H1 (cell line): ENCODE results near the gene UBXN1. TPM values are rescaled to one million over a fixed set of nuclear protein-coding genes. Genes with fewer than 3 reads are reported as not detected.

Source experiments
- CBX5 ChIP-seq: fragments of 300-800, 300-1000 bp; sonication (generic); IDR thresholded peaks from 2 replicates; pipeline ENCODE4 v1.7.1; 2016; ENCODE audit warnings: antibody characterized with exemption, low read length, low read depth
- CHD1 ChIP-seq: IDR thresholded peaks from 2 replicates; pipeline ENCODE4 v1.6.1; 2012; ENCODE audit warnings: low read depth, low read length, improper control_type of control experiment
- KDM5A ChIP-seq: fragments of 200-600 bp; IDR thresholded peaks from 2 replicates; pipeline ENCODE4 v1.7.1; 2012; ENCODE audit warnings: mild to moderate bottlenecking, low read length, inconsistent platforms, mixed read lengths
- MAFK ChIP-seq: IDR thresholded peaks from 2 replicates; pipeline ENCODE4 v1.6.1; 2012; ENCODE audit warnings: low read depth, mild to moderate bottlenecking, improper control_type of control experiment, low read length
- SIRT6 ChIP-seq: IDR thresholded peaks from one replicate; pipeline ENCODE4 v1.7.1; 2012; ENCODE audit warnings: low read length, inconsistent platforms
- TCF12 ChIP-seq: IDR thresholded peaks from 2 replicates; pipeline ENCODE4 v1.6.1; 2011; ENCODE audit warnings: low read depth, mild to moderate bottlenecking, low read length
- TEAD4 ChIP-seq: IDR thresholded peaks from 2 replicates; pipeline ENCODE4 v1.6.1; 2012; ENCODE audit warnings: low read depth, low read length, inconsistent platforms, mixed read lengths
- polyA plus RNA-seq, 7 experiments: library from polyadenylated mRNA; depleted of rRNA in 3 of 7; stranded (reverse) in 5 of 7; unstranded in 2 of 7; fragments of >200 nt in 5 of 7; fragments of 200-250 nt in 2 of 7; gene quantifications; 1 replicate in 5 of 7; 2 replicates in 1 of 7; 4 replicates in 1 of 7; pipeline versions ENCODE4 v1.2.1 to v1.2.3, GENCODE V29; 2011 to 2013; ENCODE audit warnings: missing spikeins in 2 of 7, mixed read lengths in 2 of 7
- total RNA-seq: library from RNA; stranded (reverse); fragmentation: NEBNext Ultra II Directional; extraction: Animal tissue kit (Norgen Biotek cat#: 25700); gene quantifications from 2 replicates; pipeline ENCODE4 v1.2.1, GENCODE V29; 2021
- TF ChIP-seq, protein P1 (sequence below), 3 experiments: IDR thresholded peaks; 1 replicate in 2 of 3; 2 replicates in 1 of 3; pipeline versions ENCODE4 v1.5.1 to v1.6.1; 2011; ENCODE audit warnings: low read length in 3 of 3, mild to moderate bottlenecking in 3 of 3, inconsistent platforms in 2 of 3, low read depth in 1 of 3, moderate library complexity in 1 of 3; ENCODE audit not compliant: insufficient read depth in 1 of 3; ENCODE audit errors: control extremely low read depth in 1 of 3
- TF ChIP-seq, protein P2 (sequence below): fragments of 300-600 bp; sonication (generic); IDR thresholded peaks from 2 replicates; pipeline ENCODE4 v1.7.1; 2012; ENCODE audit warnings: low read length, moderate library complexity, mild to moderate bottlenecking, inconsistent platforms; ENCODE audit not compliant: insufficient replicate concordance

The UBXN1 gene
- total and polyA plus RNA-seq, 2 of the 8 experiments (the other 6 are each of a cell fraction or from before 2014, with no cell fraction given) = 78.6 to 114 TPM

DNA sequence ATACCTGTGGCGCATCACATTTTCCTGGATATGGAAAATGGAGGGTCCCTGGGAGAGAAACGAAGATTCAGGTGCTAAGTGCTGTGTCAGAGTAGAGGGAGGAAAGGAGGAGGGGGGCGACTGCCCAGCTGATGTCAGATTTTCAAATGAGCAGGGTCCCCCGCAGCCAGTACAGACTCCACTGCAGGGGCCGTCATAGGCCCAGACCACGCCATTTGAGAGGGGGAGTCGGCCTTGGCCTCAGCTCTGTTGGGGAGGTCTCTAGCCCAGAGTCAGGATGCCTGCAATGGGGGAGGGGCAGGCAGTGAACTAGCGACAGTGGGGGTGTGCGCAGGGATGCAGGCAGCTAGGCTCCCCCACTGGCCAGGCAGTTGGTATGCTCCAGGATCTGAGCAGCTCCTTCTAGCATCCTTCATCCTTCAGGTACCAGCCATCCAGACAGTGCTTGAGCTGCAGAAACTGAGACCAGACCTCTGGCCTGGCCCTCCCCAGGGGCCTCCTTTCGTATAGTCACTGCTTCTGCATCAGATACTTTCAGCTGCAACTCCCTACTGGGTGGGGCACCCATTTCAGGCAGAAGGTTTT is 28.5 kb upstream of the UBXN1 start, which contains the start of the genes BSCL2 and GNG3 (continued):
- TF ChIP-seq, protein P1, sequence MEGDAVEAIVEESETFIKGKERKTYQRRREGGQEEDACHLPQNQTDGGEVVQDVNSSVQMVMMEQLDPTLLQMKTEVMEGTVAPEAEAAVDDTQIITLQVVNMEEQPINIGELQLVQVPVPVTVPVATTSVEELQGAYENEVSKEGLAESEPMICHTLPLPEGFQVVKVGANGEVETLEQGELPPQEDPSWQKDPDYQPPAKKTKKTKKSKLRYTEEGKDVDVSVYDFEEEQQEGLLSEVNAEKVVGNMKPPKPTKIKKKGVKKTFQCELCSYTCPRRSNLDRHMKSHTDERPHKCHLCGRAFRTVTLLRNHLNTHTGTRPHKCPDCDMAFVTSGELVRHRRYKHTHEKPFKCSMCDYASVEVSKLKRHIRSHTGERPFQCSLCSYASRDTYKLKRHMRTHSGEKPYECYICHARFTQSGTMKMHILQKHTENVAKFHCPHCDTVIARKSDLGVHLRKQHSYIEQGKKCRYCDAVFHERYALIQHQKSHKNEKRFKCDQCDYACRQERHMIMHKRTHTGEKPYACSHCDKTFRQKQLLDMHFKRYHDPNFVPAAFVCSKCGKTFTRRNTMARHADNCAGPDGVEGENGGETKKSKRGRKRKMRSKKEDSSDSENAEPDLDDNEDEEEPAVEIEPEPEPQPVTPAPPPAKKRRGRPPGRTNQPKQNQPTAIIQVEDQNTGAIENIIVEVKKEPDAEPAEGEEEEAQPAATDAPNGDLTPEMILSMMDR (IDR thresholded peaks at IDR 0.05; ENCODE audit: control extremely low read depth in 1 of 3, insufficient read depth in 1 of 3, low read depth in 1 of 3, low read length in 3 of 3) = no peak
- TF ChIP-seq, protein P2, sequence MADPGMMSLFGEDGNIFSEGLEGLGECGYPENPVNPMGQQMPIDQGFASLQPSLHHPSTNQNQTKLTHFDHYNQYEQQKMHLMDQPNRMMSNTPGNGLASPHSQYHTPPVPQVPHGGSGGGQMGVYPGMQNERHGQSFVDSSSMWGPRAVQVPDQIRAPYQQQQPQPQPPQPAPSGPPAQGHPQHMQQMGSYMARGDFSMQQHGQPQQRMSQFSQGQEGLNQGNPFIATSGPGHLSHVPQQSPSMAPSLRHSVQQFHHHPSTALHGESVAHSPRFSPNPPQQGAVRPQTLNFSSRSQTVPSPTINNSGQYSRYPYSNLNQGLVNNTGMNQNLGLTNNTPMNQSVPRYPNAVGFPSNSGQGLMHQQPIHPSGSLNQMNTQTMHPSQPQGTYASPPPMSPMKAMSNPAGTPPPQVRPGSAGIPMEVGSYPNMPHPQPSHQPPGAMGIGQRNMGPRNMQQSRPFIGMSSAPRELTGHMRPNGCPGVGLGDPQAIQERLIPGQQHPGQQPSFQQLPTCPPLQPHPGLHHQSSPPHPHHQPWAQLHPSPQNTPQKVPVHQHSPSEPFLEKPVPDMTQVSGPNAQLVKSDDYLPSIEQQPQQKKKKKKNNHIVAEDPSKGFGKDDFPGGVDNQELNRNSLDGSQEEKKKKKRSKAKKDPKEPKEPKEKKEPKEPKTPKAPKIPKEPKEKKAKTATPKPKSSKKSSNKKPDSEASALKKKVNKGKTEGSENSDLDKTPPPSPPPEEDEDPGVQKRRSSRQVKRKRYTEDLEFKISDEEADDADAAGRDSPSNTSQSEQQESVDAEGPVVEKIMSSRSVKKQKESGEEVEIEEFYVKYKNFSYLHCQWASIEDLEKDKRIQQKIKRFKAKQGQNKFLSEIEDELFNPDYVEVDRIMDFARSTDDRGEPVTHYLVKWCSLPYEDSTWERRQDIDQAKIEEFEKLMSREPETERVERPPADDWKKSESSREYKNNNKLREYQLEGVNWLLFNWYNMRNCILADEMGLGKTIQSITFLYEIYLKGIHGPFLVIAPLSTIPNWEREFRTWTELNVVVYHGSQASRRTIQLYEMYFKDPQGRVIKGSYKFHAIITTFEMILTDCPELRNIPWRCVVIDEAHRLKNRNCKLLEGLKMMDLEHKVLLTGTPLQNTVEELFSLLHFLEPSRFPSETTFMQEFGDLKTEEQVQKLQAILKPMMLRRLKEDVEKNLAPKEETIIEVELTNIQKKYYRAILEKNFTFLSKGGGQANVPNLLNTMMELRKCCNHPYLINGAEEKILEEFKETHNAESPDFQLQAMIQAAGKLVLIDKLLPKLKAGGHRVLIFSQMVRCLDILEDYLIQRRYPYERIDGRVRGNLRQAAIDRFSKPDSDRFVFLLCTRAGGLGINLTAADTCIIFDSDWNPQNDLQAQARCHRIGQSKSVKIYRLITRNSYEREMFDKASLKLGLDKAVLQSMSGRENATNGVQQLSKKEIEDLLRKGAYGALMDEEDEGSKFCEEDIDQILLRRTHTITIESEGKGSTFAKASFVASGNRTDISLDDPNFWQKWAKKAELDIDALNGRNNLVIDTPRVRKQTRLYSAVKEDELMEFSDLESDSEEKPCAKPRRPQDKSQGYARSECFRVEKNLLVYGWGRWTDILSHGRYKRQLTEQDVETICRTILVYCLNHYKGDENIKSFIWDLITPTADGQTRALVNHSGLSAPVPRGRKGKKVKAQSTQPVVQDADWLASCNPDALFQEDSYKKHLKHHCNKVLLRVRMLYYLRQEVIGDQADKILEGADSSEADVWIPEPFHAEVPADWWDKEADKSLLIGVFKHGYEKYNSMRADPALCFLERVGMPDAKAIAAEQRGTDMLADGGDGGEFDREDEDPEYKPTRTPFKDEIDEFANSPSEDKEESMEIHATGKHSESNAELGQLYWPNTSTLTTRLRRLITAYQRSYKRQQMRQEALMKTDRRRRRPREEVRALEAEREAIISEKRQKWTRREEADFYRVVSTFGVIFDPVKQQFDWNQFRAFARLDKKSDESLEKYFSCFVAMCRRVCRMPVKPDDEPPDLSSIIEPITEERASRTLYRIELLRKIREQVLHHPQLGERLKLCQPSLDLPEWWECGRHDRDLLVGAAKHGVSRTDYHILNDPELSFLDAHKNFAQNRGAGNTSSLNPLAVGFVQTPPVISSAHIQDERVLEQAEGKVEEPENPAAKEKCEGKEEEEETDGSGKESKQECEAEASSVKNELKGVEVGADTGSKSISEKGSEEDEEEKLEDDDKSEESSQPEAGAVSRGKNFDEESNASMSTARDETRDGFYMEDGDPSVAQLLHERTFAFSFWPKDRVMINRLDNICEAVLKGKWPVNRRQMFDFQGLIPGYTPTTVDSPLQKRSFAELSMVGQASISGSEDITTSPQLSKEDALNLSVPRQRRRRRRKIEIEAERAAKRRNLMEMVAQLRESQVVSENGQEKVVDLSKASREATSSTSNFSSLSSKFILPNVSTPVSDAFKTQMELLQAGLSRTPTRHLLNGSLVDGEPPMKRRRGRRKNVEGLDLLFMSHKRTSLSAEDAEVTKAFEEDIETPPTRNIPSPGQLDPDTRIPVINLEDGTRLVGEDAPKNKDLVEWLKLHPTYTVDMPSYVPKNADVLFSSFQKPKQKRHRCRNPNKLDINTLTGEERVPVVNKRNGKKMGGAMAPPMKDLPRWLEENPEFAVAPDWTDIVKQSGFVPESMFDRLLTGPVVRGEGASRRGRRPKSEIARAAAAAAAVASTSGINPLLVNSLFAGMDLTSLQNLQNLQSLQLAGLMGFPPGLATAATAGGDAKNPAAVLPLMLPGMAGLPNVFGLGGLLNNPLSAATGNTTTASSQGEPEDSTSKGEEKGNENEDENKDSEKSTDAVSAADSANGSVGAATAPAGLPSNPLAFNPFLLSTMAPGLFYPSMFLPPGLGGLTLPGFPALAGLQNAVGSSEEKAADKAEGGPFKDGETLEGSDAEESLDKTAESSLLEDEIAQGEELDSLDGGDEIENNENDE = no peak
- TF ChIP-seq CBX5 = no peak
- peak; percentile 55; the same call in 1 of the 2 replicates for TF ChIP-seq MAFK
- TF ChIP-seq SIRT6 = no peak
- peak; percentile 77 for TF ChIP-seq TEAD4
- peak; percentile 61; the same call in 1 of the 2 replicates for TF ChIP-seq TCF12
- peak; percentile 100 for TF ChIP-seq CHD1
- no peak for TF ChIP-seq KDM5A
